Stimulated activated CD4-positive, alpha-beta T cell treated with anti-CD3 and anti-CD28 coated beads, TNF-alpha, amount 100 ng/mL, for 24 hours (primary cell): Measurements from ENCODE around the gene AQP1.

ENCODE experiments used
- DNase-seq, 3 experiments: peaks; one replicate each; pipeline ENCODE4 v3.0.0-alpha.2; 2020; ENCODE audit warnings: low read depth in 3 of 3

AQP1 gene

GRCh38 chr7:30906515-30907240 lies 5.0 kb upstream of the AQP1 start:
- DNase-seq, result no peak

- no peak for DNase-seq
These were observed 4.0 kb upstream of the AQP1 start for GRCh38 chr7:30907527-30908267.

- no peak for DNase-seq
These were observed 3.0 kb upstream of the AQP1 start for GRCh38 chr7:30908681-30909080.

GRCh38 chr7:30909431-30909830 lies 2.2 kb upstream of the AQP1 start:
- no peak for DNase-seq

- no peak for DNase-seq
These were observed 1.1 kb upstream of the AQP1 start for GRCh38 chr7:30910411-30911073.

GRCh38 chr7:30911133-30911532 lies 520 bp upstream of the AQP1 start:
- DNase-seq, result no peak

GRCh38 chr7:30912021-30912730 lies 523 bp downstream of the AQP1 start:
- no peak for DNase-seq

- no peak for DNase-seq
These were observed 1.0 kb downstream of the AQP1 start for GRCh38 chr7:30912731-30912985.

GRCh38 chr7:30912986-30913811 lies 1.5 kb downstream of the AQP1 start:
- no peak for DNase-seq

GRCh38 chr7:30913821-30914515 lies 2.3 kb downstream of the AQP1 start:
- DNase-seq, result no peak

- no peak for DNase-seq
These were observed 2.9 kb downstream of the AQP1 start for GRCh38 chr7:30914596-30914995.

- no peak for DNase-seq
These were observed 3.5 kb downstream of the AQP1 start for GRCh38 chr7:30915005-30915601.

GRCh38 chr7:30915751-30916150 lies 4.1 kb downstream of the AQP1 start:
- no peak for DNase-seq

GRCh38 chr7:30916255-30916654 lies 4.6 kb downstream of the AQP1 start:
- DNase-seq, result no peak

- DNase-seq, result no peak
These were observed 5.1 kb downstream of the AQP1 start for GRCh38 chr7:30916767-30917166.

GRCh38 chr7:30917216-30917893 lies 5.7 kb downstream of the AQP1 start:
- no peak for DNase-seq

GRCh38 chr7:30918676-30919075 lies 7.0 kb downstream of the AQP1 start:
- no peak for DNase-seq

GRCh38 chr7:30920021-30920583 lies 8.4 kb downstream of the AQP1 start:
- DNase-seq, result no peak
